Stimulated activated CD8-positive, alpha-beta memory T cell treated with anti-CD3 and anti-CD28 coated beads, Interleukin-15, amount 100 ng/mL, for 1 hour (primary cell): ENCODE data around the gene RGS21.
"Not testable (repeated sequence)": the region's sequence is repeated elsewhere in the genome, so short reads cannot be mapped to it uniquely, and the experiment has no call there.

ENCODE experiments used
- DNase-seq: peaks from one replicate; pipeline ENCODE4 v3.0.0-alpha.2; 2020; ENCODE audit warnings: low read depth

Gene RGS21, protein sequence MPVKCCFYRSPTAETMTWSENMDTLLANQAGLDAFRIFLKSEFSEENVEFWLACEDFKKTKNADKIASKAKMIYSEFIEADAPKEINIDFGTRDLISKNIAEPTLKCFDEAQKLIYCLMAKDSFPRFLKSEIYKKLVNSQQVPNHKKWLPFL

GRCh38 chr1:192316942-192317450 is at the start of gene RGS21:
Gene RGS21 (plus strand): TSS chr1:192316992. CDS start chr1:192343037, 26,045 bp downstream.
- DNase-seq: no peak

DNA sequence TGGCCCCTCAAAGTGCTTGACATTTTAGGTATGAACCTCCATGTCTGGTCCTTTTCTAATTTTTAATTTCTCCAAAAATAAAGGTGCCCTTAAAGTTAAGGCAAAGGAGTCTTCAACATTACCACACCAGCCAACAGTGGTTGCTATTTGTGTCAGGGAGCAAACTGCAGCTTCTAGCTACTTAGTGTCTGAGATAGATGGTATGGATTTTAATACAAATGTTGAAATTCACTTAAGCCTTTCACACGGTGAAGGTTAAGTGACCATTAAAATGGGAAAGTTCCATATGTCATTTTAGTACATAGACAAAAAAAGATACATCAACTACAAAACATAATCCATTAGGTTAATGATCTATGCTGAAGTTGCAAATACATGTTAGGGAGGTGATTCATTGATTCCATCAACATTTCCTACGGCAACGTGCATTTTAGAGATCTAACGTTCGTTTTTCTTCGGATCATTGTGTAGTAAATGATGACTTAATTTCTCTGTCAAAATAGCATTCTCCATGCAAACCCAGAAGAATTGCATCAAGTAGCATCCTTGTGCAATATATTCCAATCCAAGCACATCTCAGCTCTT is 48.2 kb upstream of the RGS21 start:
- no peak for DNase-seq

DNA sequence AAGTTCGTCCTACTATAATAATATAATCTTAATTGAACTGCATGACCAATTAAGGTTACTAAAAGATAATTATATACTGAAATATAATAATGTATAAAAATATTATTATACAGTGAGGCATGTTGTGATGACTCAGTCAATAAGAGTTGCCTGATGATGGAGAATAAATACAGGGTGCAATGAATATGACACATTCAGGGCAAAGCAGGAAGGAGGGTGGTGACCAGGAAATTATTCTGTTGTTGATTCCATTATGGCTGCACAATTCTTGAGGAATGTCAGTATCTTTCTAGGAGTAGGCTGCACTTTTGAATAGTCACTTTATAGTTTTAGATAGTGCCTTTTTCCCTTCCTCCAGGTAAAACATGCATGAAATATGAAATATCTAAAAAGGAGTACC is 46.4 kb upstream of the RGS21 start:
- DNase-seq: no peak

GRCh38 chr1:192272732-192273131 is 44.1 kb upstream of the RGS21 start:
- no peak for DNase-seq

GRCh38 chr1:192274588-192274987 is 42.2 kb upstream of the RGS21 start:
- DNase-seq: no peak

DNA sequence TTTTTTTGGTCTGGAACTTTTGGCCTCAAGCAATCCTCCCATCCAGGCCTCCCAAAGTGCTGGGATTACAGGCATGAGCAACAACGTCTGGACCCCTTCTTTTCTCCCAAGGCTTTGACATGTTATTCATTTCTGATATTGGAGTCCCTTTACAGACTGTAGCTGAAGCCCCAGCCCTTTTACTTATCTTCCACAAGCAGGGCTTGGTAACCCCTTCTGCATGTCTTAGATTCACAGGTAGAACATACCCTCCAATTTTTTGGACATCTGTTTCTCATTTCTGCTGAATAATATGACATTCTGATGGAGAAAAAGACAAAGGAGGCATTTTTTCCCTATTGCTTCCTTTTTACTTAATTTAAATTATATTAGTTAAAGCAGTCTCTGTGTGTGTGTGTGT is 39.2 kb upstream of the RGS21 start:
- DNase-seq: no peak

DNA sequence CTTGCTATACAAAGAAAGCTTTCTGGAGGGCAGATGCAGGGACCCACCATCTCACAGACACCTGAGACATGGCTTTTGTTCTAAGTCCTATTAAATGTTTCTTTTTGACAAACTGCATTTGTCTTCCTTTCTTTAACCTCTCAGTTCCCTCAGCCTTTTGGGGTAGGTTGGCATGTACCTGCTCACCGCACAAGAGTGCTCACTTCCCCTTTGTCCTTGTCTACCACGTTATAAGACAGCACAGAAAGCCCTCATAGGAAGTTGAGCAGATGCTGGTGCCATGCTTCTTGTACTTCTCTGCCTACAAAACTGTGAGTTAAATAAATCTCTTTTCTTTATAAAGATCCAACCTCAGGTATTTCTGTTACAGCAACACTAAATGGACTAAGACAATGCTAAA is 31.9 kb upstream of the RGS21 start:
- no peak for DNase-seq

- DNase-seq: no peak
Observed at GRCh38 chr1:192303029-192303428, 13.8 kb upstream of the RGS21 start.

- DNase-seq: not testable (repeated sequence)
Observed at GRCh38 chr1:192308314-192308713, 8.5 kb upstream of the RGS21 start.

DNA sequence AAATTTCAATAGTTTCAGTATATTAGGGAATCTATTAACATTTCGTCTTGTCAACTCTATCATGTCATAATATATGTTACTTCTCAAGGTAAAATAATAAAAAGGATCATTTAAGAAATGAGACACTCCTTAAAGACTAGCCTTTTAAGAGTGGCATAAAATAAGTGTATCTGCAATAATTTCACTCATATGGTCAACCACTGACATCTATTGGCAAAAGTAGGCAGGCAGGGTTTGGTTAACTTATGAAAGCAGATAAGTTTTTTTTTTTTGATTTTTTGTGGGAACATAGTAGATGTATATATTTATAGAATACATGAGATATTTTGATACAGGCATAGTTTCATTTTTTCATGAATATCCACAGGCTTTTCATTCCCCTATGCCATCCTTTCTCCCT is 5.5 kb upstream of the RGS21 start:
- DNase-seq: no peak

GRCh38 chr1:192327997-192328396 is 11.2 kb downstream of the RGS21 start:
- DNase-seq: no peak

DNA sequence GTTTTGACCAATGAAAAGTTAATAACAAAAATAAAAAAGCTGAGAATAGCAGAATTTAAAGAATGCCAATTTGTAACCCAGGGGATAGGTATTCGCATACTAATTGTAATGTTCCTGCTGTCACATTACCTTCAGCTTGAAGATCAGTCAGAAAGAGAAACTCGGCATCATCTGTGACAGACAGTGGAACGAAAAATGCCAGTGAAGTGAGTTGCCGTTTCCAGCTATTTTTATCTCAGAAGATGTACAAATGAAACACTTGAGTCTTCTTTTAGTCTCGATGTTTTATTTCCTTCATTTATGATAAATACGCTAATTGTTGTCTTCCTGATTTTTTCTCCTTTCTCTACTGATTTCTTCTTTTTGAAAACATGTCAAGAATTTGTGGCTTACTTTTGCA is 26.1 kb downstream of the RGS21 start:
- no peak for DNase-seq

DNA sequence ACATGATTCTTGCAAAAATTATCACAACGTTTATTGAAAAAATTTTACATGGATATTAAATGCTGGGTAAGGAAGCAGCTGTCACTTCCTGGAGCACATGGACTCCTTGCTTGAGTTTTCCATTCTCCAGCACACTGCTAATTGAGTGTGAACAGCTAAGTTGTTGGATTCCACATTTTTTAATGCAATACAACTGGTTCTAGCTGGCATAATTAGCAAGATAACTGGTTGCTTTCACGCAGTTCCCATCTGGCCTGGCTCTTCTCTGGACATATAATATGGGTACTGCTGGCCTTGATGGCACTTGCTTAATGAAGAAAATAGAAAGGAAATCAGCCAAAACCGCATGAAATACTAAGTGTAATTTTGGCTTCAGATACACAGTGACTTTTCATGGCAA is 26.6 kb downstream of the RGS21 start:
- no peak for DNase-seq

GRCh38 chr1:192349314-192349713 is 32.5 kb downstream of the RGS21 start:
- no peak for DNase-seq

DNA sequence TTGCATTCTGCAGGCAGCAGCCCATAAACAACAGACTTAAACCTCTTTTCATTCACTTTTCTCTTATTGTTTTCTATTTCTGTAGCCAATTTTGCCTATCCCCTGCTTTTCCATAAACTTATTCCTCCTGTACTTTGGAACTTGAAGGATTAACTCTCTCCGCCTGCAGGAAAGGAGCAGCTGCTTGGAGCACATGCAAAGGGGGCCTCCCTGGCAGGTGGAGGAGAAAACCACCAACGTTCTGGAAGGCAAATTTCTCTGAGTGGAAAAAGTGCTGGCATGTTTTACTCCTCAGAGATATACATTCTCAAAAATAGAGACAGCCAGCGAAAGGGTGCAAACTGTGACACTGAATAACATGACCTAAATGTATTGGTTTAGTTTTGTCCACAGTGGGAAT is 33.6 kb downstream of the RGS21 start:
- DNase-seq: no peak

DNA sequence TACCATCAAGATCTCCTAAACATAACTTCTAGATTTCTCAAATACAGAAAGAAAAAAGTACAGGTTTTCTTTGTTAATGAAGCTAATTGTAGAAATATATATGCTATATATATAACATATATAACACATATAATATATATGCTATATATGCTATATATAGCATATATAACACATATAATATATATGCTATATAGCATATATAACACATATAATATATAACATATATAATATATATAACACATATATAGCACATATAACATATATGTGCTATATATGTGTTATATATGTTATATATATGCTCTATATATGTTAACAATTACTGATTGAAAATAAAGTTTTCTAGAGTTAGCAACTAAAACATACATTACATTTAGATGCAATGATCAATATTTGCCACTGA is 34.8 kb downstream of the RGS21 start:
- DNase-seq: no peak

- DNase-seq: no peak
Observed at GRCh38 chr1:192357924-192358323, 41.1 kb downstream of the RGS21 start.

- DNase-seq: no peak
Observed at GRCh38 chr1:192358402-192358801, 41.6 kb downstream of the RGS21 start.

- DNase-seq: no peak
Observed at GRCh38 chr1:192358822-192359221, 42.0 kb downstream of the RGS21 start.

DNA sequence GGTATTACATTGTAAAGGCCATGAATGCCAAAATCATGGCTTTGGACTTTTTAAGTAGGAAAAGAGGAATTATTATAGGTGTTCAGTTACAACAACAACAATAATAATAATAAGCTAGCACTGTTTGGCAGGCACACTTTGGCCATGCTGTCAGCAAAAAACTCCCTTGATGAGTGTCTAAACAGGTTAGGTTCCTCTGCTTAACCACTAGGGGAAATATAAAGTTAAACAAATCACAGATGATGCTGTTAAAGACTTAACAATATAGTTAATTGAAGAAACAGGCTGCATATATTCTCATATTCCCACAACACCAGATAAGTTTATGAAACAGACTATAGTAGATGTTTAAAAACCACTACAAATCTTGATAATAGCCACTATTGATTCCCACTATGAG is 46.4 kb downstream of the RGS21 start:
- DNase-seq: no peak

- DNase-seq: no peak
Observed at GRCh38 chr1:192367436-192367835, 50.6 kb downstream of the RGS21 start.

DNA sequence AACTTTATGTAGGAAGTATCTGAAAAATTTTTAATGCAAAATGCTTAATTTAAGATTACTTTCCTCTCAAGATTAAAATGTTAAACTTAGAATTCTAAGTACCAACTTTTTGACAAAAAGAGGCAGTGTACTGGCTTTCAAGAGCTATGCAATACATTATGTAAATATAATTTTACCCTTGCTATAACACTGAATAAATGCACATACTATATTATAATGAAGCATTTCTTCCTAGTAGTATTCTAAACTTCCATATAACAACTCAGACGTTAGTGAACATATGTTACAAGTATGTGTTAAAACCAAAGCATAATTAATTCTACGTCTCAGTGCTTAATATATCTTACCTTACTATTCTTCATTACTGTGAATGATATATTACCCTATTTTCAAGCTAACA is 58.5 kb downstream of the RGS21 start:
- no peak for DNase-seq

DNA sequence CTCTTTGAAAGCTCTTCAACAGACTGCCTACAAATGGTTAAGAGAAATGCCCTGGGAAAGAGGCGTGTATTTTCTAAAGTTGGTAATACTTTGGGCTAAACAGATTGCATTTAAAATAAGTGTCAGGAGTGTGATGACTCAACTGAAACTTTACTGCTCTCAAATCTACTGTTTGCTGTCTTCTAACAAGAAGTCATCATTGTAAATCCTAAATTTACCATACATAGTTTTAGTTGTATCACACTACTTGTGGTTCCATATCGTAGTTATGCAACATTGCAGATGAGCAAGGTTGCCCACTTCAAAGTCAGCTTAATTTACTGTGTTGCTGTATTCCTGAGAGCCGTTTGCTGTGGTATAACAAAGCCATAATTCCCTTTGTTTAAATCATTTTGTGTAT is 59.6 kb downstream of the RGS21 start:
- DNase-seq: no peak

GRCh38 chr1:192378276-192378675 is 61.5 kb downstream of the RGS21 start:
- DNase-seq: no peak
